SU-DHL-6 (cell line): ENCODE measurements around the gene NAA50.

ENCODE experiments used
- H2AFZ ChIP-seq: fragments of 200-600 bp; sonication (generic); 2 replicates; pipeline ENCODE4 v1.6.1; 2014; ENCODE audit warnings: low read depth, mild to moderate bottlenecking, moderate library complexity, mixed read lengths, antibody characterized with exemption, low read length; ENCODE audit not compliant: severe bottlenecking
- H3F3A ChIP-seq: fragments of 200-600 bp; shearing (Covaris generic); 2 replicates; pipeline ENCODE4 v1.6.0; 2016; ENCODE audit warnings: antibody characterized with exemption, mild to moderate bottlenecking; ENCODE audit not compliant: insufficient read depth
- H3K27ac ChIP-seq: fragments of 200-600 bp; sonication (generic); 2 replicates; pipeline ENCODE4 v1.5.1; 2016; ENCODE audit warnings: low read depth, mild to moderate bottlenecking, low read length, moderate library complexity, mixed read lengths
- H3K27me3 ChIP-seq: fragments of 200-600 bp; sonication (generic), shearing (Covaris generic); 2 replicates; pipeline ENCODE4 v1.6.0; 2014; ENCODE audit warnings: mild to moderate bottlenecking, low read length
- H3K36me3 ChIP-seq: fragments of 200-600 bp; sonication (generic); 2 replicates; pipeline ENCODE4 v1.6.1; 2014; ENCODE audit warnings: mild to moderate bottlenecking, low read length, mixed read lengths
- H3K4me2 ChIP-seq: fragments of 300-600, 200-600 bp; shearing (Covaris generic), sonication (generic); 2 replicates; pipeline ENCODE4 v1.6.0; 2014; ENCODE audit warnings: low read length, low read depth, mild to moderate bottlenecking; ENCODE audit not compliant: poor library complexity, severe bottlenecking
- H3K4me3 ChIP-seq: fragments of 200-600 bp; sonication (generic); 2 replicates; pipeline ENCODE4 v1.5.1; 2014; ENCODE audit warnings: antibody characterized with exemption, low read length, mild to moderate bottlenecking, mixed read lengths; ENCODE audit not compliant: insufficient read depth, poor library complexity, severe bottlenecking
- H3K79me2 ChIP-seq: fragments of 200-600 bp; sonication (generic); 2 replicates; pipeline ENCODE4 v1.6.1; 2014; ENCODE audit warnings: mild to moderate bottlenecking, low read length, moderate library complexity; ENCODE audit not compliant: insufficient read depth
- H3K9ac ChIP-seq: fragments of 200-600 bp; sonication (generic); 2 replicates; pipeline ENCODE4 v1.7.0; 2014; ENCODE audit warnings: mild to moderate bottlenecking, low read length
- H3K9me2 ChIP-seq: fragments of 200-600 bp; sonication (generic); replicated peaks from 2 replicates; pipeline ENCODE4 v1.6.1; 2014; ENCODE audit warnings: low read length; ENCODE audit not compliant: insufficient read depth
- H3K9me3 ChIP-seq: fragments of 200-600 bp; sonication (generic); 2 replicates; pipeline ENCODE4 v1.6.1; 2014; ENCODE audit warnings: low read length, mixed read lengths; ENCODE audit not compliant: insufficient read depth
- H4K20me1 ChIP-seq: fragments of 200-600 bp; sonication (generic); 2 replicates; pipeline ENCODE4 v1.6.1; 2014; ENCODE audit warnings: low read depth, mild to moderate bottlenecking, antibody characterized with exemption, low read length, moderate library complexity, mixed read lengths
- CTCF ChIP-seq: fragments of 200-600 bp; sonication (generic); IDR thresholded peaks from one replicate; pipeline ENCODE4 v1.5.1; 2017; ENCODE audit warnings: antibody characterized with exemption, mild to moderate bottlenecking, low read length, moderate library complexity; ENCODE audit not compliant: insufficient read depth, poor library complexity, severe bottlenecking
- EZH2phosphoT487 ChIP-seq: fragments of 200-600 bp; sonication (generic), shearing (Covaris generic); conservative IDR thresholded peaks from 2 replicates; pipeline ENCODE4 v1.6.1; 2018; ENCODE audit warnings: mild to moderate bottlenecking, antibody characterized with exemption, low read length, moderate library complexity, mixed read lengths

NAA50 gene

GRCh38 chr3:113754494-113755159, 8.6 kb upstream of the NAA50 start:
- Histone ChIP-seq H3K27me3 (no peaks in the 10 kb centered on the region), H3K4me3 (no peak overlapping the region), H3K9ac (peak overlapping the region; percentile 22; the same call in 1 of the 2 replicates), H3K36me3 (peaks cover 4% of the 10 kb centered on the region; the same call in 1 of the 2 replicates), H3K9me2 (no peaks in the 10 kb centered on the region), H2AFZ (peak overlapping the region; percentile 32), H3K27ac (peak overlapping the region; percentile 51), H3K9me3 (no peaks in the 10 kb centered on the region), H3K79me2 (peaks cover 79% of the 10 kb centered on the region), H3K4me2 (peak overlapping the region; percentile 49), H4K20me1 (no peaks in the 10 kb centered on the region), H3F3A (peaks cover 28% of the 10 kb centered on the region; the same call in 1 of the 2 replicates)
- TF ChIP-seq CTCF (no peak), EZH2phosphoT487 (no peak)

- H3K27ac ChIP-seq, result no peak overlapping the region
- no peak overlapping the region for H2AFZ ChIP-seq
- TF ChIP-seq EZH2phosphoT487 (no peak), CTCF (no peak)
- no peaks in the 10 kb centered on the region for H3K27me3 ChIP-seq
- H3K9me3 ChIP-seq, result no peaks in the 10 kb centered on the region
- peaks cover 81% of the 10 kb centered on the region for H3K79me2 ChIP-seq
- H3F3A ChIP-seq, result peaks cover 32% of the 10 kb centered on the region; the same call in 1 of the 2 replicates
- peaks cover 4% of the 10 kb centered on the region; the same call in 1 of the 2 replicates for H3K36me3 ChIP-seq
- H3K9ac ChIP-seq, result no peak overlapping the region
- H4K20me1 ChIP-seq, result no peaks in the 10 kb centered on the region
- H3K4me2 ChIP-seq, result peak overlapping the region; percentile 49
- H3K9me2 ChIP-seq, result no peaks in the 10 kb centered on the region
- no peak overlapping the region for H3K4me3 ChIP-seq
Observed at GRCh38 chr3:113753376-113753985, 7.4 kb upstream of the NAA50 start.

- H3K4me3 ChIP-seq, result no peak overlapping the region
- no peak overlapping the region for H3K27ac ChIP-seq
- H4K20me1 ChIP-seq, result no peaks in the 10 kb centered on the region
- peak overlapping the region; percentile 18 for H3K4me2 ChIP-seq
- H3K36me3 ChIP-seq, result no peaks in the 10 kb centered on the region
- H3K9me2 ChIP-seq, result no peaks in the 10 kb centered on the region
- TF ChIP-seq CTCF, result no peak
- no peak for TF ChIP-seq EZH2phosphoT487
- peaks cover 77% of the 10 kb centered on the region for H3K79me2 ChIP-seq
- H3K9me3 ChIP-seq, result no peaks in the 10 kb centered on the region
- no peak overlapping the region for H2AFZ ChIP-seq
- peaks cover 37% of the 10 kb centered on the region for H3F3A ChIP-seq
- no peak overlapping the region for H3K9ac ChIP-seq
- H3K27me3 ChIP-seq, result no peaks in the 10 kb centered on the region
Observed at GRCh38 chr3:113751141-113751540, 5.1 kb upstream of the NAA50 start.
